ENCODE results near the gene CRIP1. TPM values are rescaled to one million over a fixed set of nuclear protein-coding genes. Genes with fewer than 3 reads are reported as not detected.

CRIP1 gene
- total and polyA plus RNA-seq, 2 donors (not counting 1 experiment from before 2014, with no cell fraction given): 210 to 563 TPM

GRCh38 chr14:105533811-105534498 lies 47.3 kb downstream of the CRIP1 start:
- Histone ChIP-seq H3K9ac (ENCODE audit: low read length) (no peak overlapping the region), H3K4me3 (ENCODE audit: control extremely low read depth in 1 of 5, extremely low read depth in 1 of 5, insufficient read depth in 1 of 5, low read depth in 2 of 5, low read length in 4 of 5) (no peak overlapping the region), H3K4me1 (ENCODE audit: control insufficient read depth in 2 of 2, insufficient read depth in 2 of 2, low read length in 2 of 2) (peaks cover 45 to 53% of the 10 kb centered on the region in 2 donors), H3K27me3 (replicated peaks in 1 of 4; ENCODE audit: control extremely low read depth in 1 of 4, control insufficient read depth in 3 of 4, insufficient read depth in 4 of 4, low read length in 3 of 4) (peaks cover 0 to 25% (median 0%) of the 10 kb centered on the region in 4 experiments), H3K4me2 (replicated peaks; ENCODE audit: low read depth, low read length, poor library complexity, severe bottlenecking) (no peak overlapping the region), H3K79me2 (ENCODE audit: control insufficient read depth, insufficient read depth, low read length) (peaks cover 3% of the 10 kb centered on the region), H3K27ac (ENCODE audit: low read length in 2 of 2) (no peak overlapping the region), H2AFZ (ENCODE audit: insufficient read depth, low read depth, low read length, poor library complexity, severe bottlenecking) (no peak overlapping the region), H4K20me1 (ENCODE audit: control insufficient read depth, insufficient read depth, low read length, poor library complexity, severe bottlenecking) (no peaks in the 10 kb centered on the region), H3K9me3 (ENCODE audit: control extremely low read depth in 1 of 3, control insufficient read depth in 2 of 3, insufficient read depth in 1 of 3, low read length in 2 of 3) (peaks cover 0 to 18% (median 0%) of the 10 kb centered on the region in 3 donors), H3K36me3 (replicated peaks in 1 of 2; ENCODE audit: control extremely low read depth in 1 of 2, control insufficient read depth in 1 of 2, extremely low read depth in 1 of 2, insufficient read depth in 2 of 2, low read length in 1 of 2) (no peaks in the 10 kb centered on the region)
- DNase-seq (no peak), ATAC-seq (ENCODE audit: low read depth) (no peak)
- H3K4me1 Mint-ChIP-seq: peaks cover 46% of the 10 kb centered on the region
- H3K9me3 Mint-ChIP-seq (ENCODE audit: insufficient read depth): no peaks in the 10 kb centered on the region
- H3K27ac Mint-ChIP-seq: peak overlapping the region; percentile 17
- POLR2A ChIA-PET: interaction anchor here (1.6 kb wide), 1 partner anchor 10 kb away, joined by 5 read pairs; no protein-coding TSS in a partner anchor
- CTCF ChIA-PET: interaction anchor here (0.5 to 4.2 kb wide), 12 partner anchors 9 to 883 kb away, joined by 3 to 52 read pairs (median 4); partner anchors contain the start of genes CRIP1 and TEDC1
- TF ChIP-seq EZH2 (IDR thresholded peaks at IDR 0.05; ENCODE audit: borderline replicate concordance, insufficient read depth, low read depth, low read length, poor library complexity, severe bottlenecking) (no peak), CTCF (IDR thresholded peaks at IDR 0.05) (no peak)
- WGBS (ENCODE audit: insufficient coverage): 87% methylated on average over 20 of the region's 21 CpGs
- H3K27me3 Mint-ChIP-seq: no peaks in the 10 kb centered on the region
- no peak overlapping the region for H3K4me3 Mint-ChIP-seq
- intact Hi-C loops (cut with micrococcal nuclease): loop anchor here (10.0 kb wide), 1 partner anchor 881 kb away; no protein-coding TSS in a partner anchor

GRCh38 chr14:105534586-105534985 lies 47.9 kb downstream of the CRIP1 start:
- H3K36me3 ChIP-seq (replicated peaks in 1 of 2; ENCODE audit: control extremely low read depth in 1 of 2, control insufficient read depth in 1 of 2, extremely low read depth in 1 of 2, insufficient read depth in 2 of 2, low read length in 1 of 2): no peaks in the 10 kb centered on the region
- H3K9ac ChIP-seq (ENCODE audit: low read length): no peak overlapping the region
- H2AFZ ChIP-seq (ENCODE audit: insufficient read depth, low read depth, low read length, poor library complexity, severe bottlenecking): no peak overlapping the region
- TF ChIP-seq EZH2 (IDR thresholded peaks at IDR 0.05; ENCODE audit: borderline replicate concordance, insufficient read depth, low read depth, low read length, poor library complexity, severe bottlenecking) (no peak), CTCF (IDR thresholded peaks at IDR 0.05) (no peak)
- intact Hi-C loops (cut with micrococcal nuclease): loop anchor here (10.0 kb wide), 1 partner anchor 880 kb away; no protein-coding TSS in a partner anchor
- H3K9me3 ChIP-seq (ENCODE audit: control extremely low read depth in 1 of 3, control insufficient read depth in 2 of 3, insufficient read depth in 1 of 3, low read length in 2 of 3): peaks cover 0 to 15% (median 0%) of the 10 kb centered on the region in 3 donors
- Mint-ChIP-seq H3K9me3 (ENCODE audit: insufficient read depth) (no peaks in the 10 kb centered on the region), H3K27ac (no peak overlapping the region), H3K4me3 (no peak overlapping the region), H3K27me3 (no peaks in the 10 kb centered on the region), H3K4me1 (peaks cover 43% of the 10 kb centered on the region)
- ChIA-PET CTCF (interaction anchor here (2.2 kb wide), 1 partner anchor 10 kb away, joined by 7 read pairs; no protein-coding TSS in a partner anchor), POLR2A (no interaction called here)
- H3K79me2 ChIP-seq (ENCODE audit: control insufficient read depth, insufficient read depth, low read length): peaks cover 3% of the 10 kb centered on the region
- no peak overlapping the region for H3K27ac ChIP-seq (ENCODE audit: low read length in 2 of 2)
- peaks cover 0 to 20% (median 0%) of the 10 kb centered on the region in 4 experiments for H3K27me3 ChIP-seq (replicated peaks in 1 of 4; ENCODE audit: control extremely low read depth in 1 of 4, control insufficient read depth in 3 of 4, insufficient read depth in 4 of 4, low read length in 3 of 4)
- H4K20me1 ChIP-seq (ENCODE audit: control insufficient read depth, insufficient read depth, low read length, poor library complexity, severe bottlenecking): no peaks in the 10 kb centered on the region
- H3K4me3 ChIP-seq (ENCODE audit: control extremely low read depth in 1 of 5, extremely low read depth in 1 of 5, insufficient read depth in 1 of 5, low read depth in 2 of 5, low read length in 4 of 5): no peak overlapping the region
- DNase-seq (no peak), ATAC-seq (ENCODE audit: low read depth) (no peak)
- H3K4me2 ChIP-seq (replicated peaks; ENCODE audit: low read depth, low read length, poor library complexity, severe bottlenecking): no peak overlapping the region
- H3K4me1 ChIP-seq (ENCODE audit: control insufficient read depth in 2 of 2, insufficient read depth in 2 of 2, low read length in 2 of 2): peaks cover 39 to 47% of the 10 kb centered on the region in 2 donors
- 91% methylated on average over 12 of the region's 13 CpGs for WGBS (ENCODE audit: insufficient coverage)
